WTC11 (cell line): ENCODE measurements around the gene CROCC2. TPM values are rescaled to one million over a fixed set of nuclear protein-coding genes. Genes with fewer than 3 reads are reported as not detected.

ENCODE experiments used
- ATAC-seq: fragments of 200-7000 bp; cut with Tn5 transposase; 2 replicates; pipeline ENCODE4 v1.10.0; 2021; ENCODE audit warnings: mild to moderate bottlenecking, moderate library complexity
- CTCF ChIA-PET: fragments of 300-600 bp; sonication (Branson Sonifier 250); formaldehyde crosslinking; loops from one replicate; lab custom pipeline; 2021; ENCODE audit warnings: antibody characterized with exemption; lab: Charles Lee
- POLR2A ChIA-PET: fragments of 350-600 bp; sonication (Branson Sonifier 250); formaldehyde crosslinking; loops from one replicate; lab custom pipeline; 2021; ENCODE audit warnings: antibody characterized with exemption; lab: Charles Lee
- DNase-seq: peaks from one replicate; pipeline ENCODE4 v3.0.0; 2021; ENCODE audit warnings: low spot score
- H3K27ac Mint-ChIP-seq: 2 replicates; pipeline ENCODE4 v1.8.0; 2021; ENCODE audit warnings: mixed read lengths
- H3K27me3 Mint-ChIP-seq: 2 replicates; pipeline ENCODE4 v1.8.0; 2021; ENCODE audit warnings: low read depth, mild to moderate bottlenecking, moderate library complexity, mixed read lengths
- H3K36me3 Mint-ChIP-seq: 2 replicates; pipeline ENCODE4 v1.8.0; 2021; ENCODE audit warnings: mixed read lengths
- H3K4me1 Mint-ChIP-seq: 2 replicates; pipeline ENCODE4 v1.8.0; 2022; ENCODE audit warnings: mixed read lengths
- H3K4me3 Mint-ChIP-seq: 2 replicates; pipeline ENCODE4 v1.8.0; 2021; ENCODE audit warnings: mild to moderate bottlenecking, moderate library complexity, mixed read lengths
- H3K9me3 Mint-ChIP-seq: 2 replicates; pipeline ENCODE4 v1.8.0; 2021; ENCODE audit warnings: mixed read lengths
- CREB1 ChIP-seq: sonication (generic); formaldehyde crosslinking; IDR thresholded peaks from 2 replicates; pipeline ENCODE4 v1.8.0; 2023; ENCODE audit warnings: mild to moderate bottlenecking, missing genetic modification reagents
- ELF4 ChIP-seq: sonication (generic); formaldehyde crosslinking; IDR thresholded peaks from 2 replicates; pipeline ENCODE4 v1.8.1; 2022; ENCODE audit warnings: low read depth, mild to moderate bottlenecking, moderate library complexity, missing genetic modification reagents
- EMX1 ChIP-seq: fragments of 250-450 bp; sonication (Bioruptor Pico); IDR thresholded peaks from 2 replicates; pipeline ENCODE4 v1.8.0; 2021; ENCODE audit warnings: mild to moderate bottlenecking
- FOXJ3 ChIP-seq: sonication (generic); formaldehyde crosslinking; IDR thresholded peaks from 2 replicates; pipeline ENCODE4 v1.9.0; 2021; ENCODE audit warnings: missing genetic modification reagents, mild to moderate bottlenecking, borderline replicate concordance
- GTF2I ChIP-seq: fragments of 250-450 bp; sonication (Bioruptor Pico); conservative IDR thresholded peaks from 2 replicates; pipeline ENCODE4 v1.4.0; 2021; ENCODE audit warnings: mild to moderate bottlenecking
- JUN ChIP-seq: sonication (generic); formaldehyde crosslinking; IDR thresholded peaks from 2 replicates; pipeline ENCODE4 v1.8.0; 2023; ENCODE audit warnings: mild to moderate bottlenecking, missing genetic modification reagents
- NFE2L1 ChIP-seq: sonication (generic); formaldehyde crosslinking; IDR thresholded peaks from 2 replicates; pipeline ENCODE4 v1.8.1; 2023; ENCODE audit warnings: missing genetic modification reagents
- NR2C2 ChIP-seq: sonication (generic); formaldehyde crosslinking; IDR thresholded peaks from 2 replicates; pipeline ENCODE4 v1.8.0; 2022; ENCODE audit warnings: mild to moderate bottlenecking, missing genetic modification reagents
- PRRX2 ChIP-seq: fragments of 250-450 bp; sonication (Bioruptor Pico); IDR thresholded peaks from 2 replicates; pipeline ENCODE4 v1.8.0; 2021; ENCODE audit warnings: mild to moderate bottlenecking
- SMAD3 ChIP-seq: sonication (generic); formaldehyde crosslinking; IDR thresholded peaks from 2 replicates; pipeline ENCODE4 v1.8.0; 2022; ENCODE audit warnings: missing genetic modification reagents, mild to moderate bottlenecking, borderline replicate concordance
- SOX15 ChIP-seq: fragments of 250-450 bp; sonication (Bioruptor Pico); IDR thresholded peaks from 2 replicates; pipeline ENCODE4 v1.9.0; 2021; ENCODE audit warnings: mild to moderate bottlenecking
- ZNF138 ChIP-seq: sonication (generic); formaldehyde crosslinking; conservative IDR thresholded peaks from 2 replicates; pipeline ENCODE4 v1.8.1; 2022; ENCODE audit warnings: mild to moderate bottlenecking, moderate library complexity, missing genetic modification reagents
- ZNF396 ChIP-seq: fragments of 250-450 bp; sonication (Bioruptor Pico); IDR thresholded peaks from 2 replicates; pipeline ENCODE4 v1.8.0; 2021; ENCODE audit warnings: mild to moderate bottlenecking, moderate library complexity, borderline replicate concordance
- total RNA-seq: library from RNA; stranded (reverse); gene quantifications from 3 replicates; pipeline ENCODE4 v1.2.3, GENCODE V29; 2021
- TF ChIP-seq, protein P1 (sequence below): sonication (generic); formaldehyde crosslinking; IDR thresholded peaks from 2 replicates; pipeline ENCODE4 v1.8.1; 2023; ENCODE audit warnings: mild to moderate bottlenecking, missing genetic modification reagents, borderline replicate concordance
- TF ChIP-seq, protein P2 (sequence below): sonication (generic); formaldehyde crosslinking; IDR thresholded peaks from 2 replicates; pipeline ENCODE4 v1.8.1; 2022; ENCODE audit warnings: missing genetic modification reagents, borderline replicate concordance
- TF ChIP-seq, protein P3 (sequence below): sonication (generic); formaldehyde crosslinking; IDR thresholded peaks from 2 replicates; pipeline ENCODE4 v1.8.1; 2023; ENCODE audit warnings: mild to moderate bottlenecking, moderate library complexity, missing genetic modification reagents
- TF ChIP-seq, protein P4 (sequence below): fragments of 250-450 bp; sonication (Bioruptor Pico); IDR thresholded peaks from 2 replicates; pipeline ENCODE4 v2.1.2; 2022; ENCODE audit warnings: mild to moderate bottlenecking, moderate library complexity
- TF ChIP-seq, protein P5 (sequence below): sonication (generic); formaldehyde crosslinking; IDR thresholded peaks from 2 replicates; pipeline ENCODE4 v1.8.1; 2023; ENCODE audit warnings: mild to moderate bottlenecking, missing genetic modification reagents

The CROCC2 gene
- total RNA-seq, 1 experiment from 2014 or later: not detected

DNA sequence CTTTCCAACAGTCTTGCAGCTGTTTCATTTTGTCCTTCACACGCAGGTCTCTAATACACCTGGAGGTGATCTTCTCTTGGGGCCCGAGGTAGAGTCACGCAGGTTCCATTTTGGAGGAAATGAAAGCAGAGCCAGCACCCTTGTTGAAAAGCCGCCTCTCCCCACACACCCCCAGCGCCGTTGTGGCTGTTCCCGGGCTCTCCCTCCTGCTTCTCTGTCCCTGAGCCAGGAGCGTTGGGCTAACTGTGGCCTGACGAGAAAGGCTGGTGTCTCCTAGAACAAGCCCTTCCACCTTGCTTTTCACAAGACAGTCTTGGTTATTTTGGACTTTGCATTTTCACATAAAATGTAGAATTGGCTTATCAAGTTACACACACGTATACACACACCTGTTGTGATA lies 108.6 kb downstream of the CROCC2 start:
- no peak for ATAC-seq
- H3K27ac Mint-ChIP-seq: no peak overlapping the region
- H3K4me1 Mint-ChIP-seq: peaks cover 6% of the 10 kb centered on the region
- H3K4me3 Mint-ChIP-seq: no peak overlapping the region
- H3K36me3 Mint-ChIP-seq: no peaks in the 10 kb centered on the region
- H3K27me3 Mint-ChIP-seq: no peaks in the 10 kb centered on the region
- ChIA-PET CTCF (no interaction called here), POLR2A (no interaction called here)
- no peak for TF ChIP-seq GTF2I (CRISPR knock-in tag)
- no peak for TF ChIP-seq ZNF138 (CRISPR knock-in tag)
- TF ChIP-seq, protein P1, sequence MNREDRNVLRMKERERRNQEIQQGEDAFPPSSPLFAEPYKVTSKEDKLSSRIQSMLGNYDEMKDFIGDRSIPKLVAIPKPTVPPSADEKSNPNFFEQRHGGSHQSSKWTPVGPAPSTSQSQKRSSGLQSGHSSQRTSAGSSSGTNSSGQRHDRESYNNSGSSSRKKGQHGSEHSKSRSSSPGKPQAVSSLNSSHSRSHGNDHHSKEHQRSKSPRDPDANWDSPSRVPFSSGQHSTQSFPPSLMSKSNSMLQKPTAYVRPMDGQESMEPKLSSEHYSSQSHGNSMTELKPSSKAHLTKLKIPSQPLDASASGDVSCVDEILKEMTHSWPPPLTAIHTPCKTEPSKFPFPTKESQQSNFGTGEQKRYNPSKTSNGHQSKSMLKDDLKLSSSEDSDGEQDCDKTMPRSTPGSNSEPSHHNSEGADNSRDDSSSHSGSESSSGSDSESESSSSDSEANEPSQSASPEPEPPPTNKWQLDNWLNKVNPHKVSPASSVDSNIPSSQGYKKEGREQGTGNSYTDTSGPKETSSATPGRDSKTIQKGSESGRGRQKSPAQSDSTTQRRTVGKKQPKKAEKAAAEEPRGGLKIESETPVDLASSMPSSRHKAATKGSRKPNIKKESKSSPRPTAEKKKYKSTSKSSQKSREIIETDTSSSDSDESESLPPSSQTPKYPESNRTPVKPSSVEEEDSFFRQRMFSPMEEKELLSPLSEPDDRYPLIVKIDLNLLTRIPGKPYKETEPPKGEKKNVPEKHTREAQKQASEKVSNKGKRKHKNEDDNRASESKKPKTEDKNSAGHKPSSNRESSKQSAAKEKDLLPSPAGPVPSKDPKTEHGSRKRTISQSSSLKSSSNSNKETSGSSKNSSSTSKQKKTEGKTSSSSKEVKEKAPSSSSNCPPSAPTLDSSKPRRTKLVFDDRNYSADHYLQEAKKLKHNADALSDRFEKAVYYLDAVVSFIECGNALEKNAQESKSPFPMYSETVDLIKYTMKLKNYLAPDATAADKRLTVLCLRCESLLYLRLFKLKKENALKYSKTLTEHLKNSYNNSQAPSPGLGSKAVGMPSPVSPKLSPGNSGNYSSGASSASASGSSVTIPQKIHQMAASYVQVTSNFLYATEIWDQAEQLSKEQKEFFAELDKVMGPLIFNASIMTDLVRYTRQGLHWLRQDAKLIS: no peak
- TF ChIP-seq, protein P2, sequence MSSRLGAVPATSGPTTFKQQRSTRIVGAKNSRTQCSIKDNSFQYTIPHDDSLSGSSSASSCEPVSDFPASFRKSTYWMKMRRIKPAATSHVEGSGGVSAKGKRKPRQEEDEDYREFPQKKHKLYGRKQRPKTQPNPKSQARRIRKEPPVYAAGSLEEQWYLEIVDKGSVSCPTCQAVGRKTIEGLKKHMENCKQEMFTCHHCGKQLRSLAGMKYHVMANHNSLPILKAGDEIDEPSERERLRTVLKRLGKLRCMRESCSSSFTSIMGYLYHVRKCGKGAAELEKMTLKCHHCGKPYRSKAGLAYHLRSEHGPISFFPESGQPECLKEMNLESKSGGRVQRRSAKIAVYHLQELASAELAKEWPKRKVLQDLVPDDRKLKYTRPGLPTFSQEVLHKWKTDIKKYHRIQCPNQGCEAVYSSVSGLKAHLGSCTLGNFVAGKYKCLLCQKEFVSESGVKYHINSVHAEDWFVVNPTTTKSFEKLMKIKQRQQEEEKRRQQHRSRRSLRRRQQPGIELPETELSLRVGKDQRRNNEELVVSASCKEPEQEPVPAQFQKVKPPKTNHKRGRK (CRISPR knock-in tag): no peak
- TF ChIP-seq JUN (CRISPR knock-in tag): no peak
- TF ChIP-seq, protein P3, sequence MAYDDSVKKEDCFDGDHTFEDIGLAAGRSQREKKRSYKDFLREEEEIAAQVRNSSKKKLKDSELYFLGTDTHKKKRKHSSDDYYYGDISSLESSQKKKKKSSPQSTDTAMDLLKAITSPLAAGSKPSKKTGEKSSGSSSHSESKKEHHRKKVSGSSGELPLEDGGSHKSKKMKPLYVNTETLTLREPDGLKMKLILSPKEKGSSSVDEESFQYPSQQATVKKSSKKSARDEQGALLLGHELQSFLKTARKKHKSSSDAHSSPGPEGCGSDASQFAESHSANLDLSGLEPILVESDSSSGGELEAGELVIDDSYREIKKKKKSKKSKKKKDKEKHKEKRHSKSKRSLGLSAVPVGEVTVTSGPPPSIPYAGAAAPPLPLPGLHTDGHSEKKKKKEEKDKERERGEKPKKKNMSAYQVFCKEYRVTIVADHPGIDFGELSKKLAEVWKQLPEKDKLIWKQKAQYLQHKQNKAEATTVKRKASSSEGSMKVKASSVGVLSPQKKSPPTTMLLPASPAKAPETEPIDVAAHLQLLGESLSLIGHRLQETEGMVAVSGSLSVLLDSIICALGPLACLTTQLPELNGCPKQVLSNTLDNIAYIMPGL: no peak
- no peak for TF ChIP-seq SMAD3
- no peak for TF ChIP-seq ELF4 (CRISPR knock-in tag)
- TF ChIP-seq ZNF396: no peak
- TF ChIP-seq PRRX2: no peak
- TF ChIP-seq NR2C2 (CRISPR knock-in tag): no peak
- TF ChIP-seq CREB1 (CRISPR knock-in tag): no peak
- TF ChIP-seq, protein P4, sequence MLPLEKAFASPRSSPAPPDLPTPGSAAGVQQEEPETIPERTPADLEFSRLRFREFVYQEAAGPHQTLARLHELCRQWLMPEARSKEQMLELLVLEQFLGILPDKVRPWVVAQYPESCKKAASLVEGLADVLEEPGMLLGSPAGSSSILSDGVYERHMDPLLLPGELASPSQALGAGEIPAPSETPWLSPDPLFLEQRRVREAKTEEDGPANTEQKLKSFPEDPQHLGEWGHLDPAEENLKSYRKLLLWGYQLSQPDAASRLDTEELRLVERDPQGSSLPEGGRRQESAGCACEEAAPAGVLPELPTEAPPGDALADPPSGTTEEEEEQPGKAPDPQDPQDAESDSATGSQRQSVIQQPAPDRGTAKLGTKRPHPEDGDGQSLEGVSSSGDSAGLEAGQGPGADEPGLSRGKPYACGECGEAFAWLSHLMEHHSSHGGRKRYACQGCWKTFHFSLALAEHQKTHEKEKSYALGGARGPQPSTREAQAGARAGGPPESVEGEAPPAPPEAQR (CRISPR knock-in tag): no peak
- TF ChIP-seq SOX15 (CRISPR knock-in tag): no peak
- TF ChIP-seq, protein P5, sequence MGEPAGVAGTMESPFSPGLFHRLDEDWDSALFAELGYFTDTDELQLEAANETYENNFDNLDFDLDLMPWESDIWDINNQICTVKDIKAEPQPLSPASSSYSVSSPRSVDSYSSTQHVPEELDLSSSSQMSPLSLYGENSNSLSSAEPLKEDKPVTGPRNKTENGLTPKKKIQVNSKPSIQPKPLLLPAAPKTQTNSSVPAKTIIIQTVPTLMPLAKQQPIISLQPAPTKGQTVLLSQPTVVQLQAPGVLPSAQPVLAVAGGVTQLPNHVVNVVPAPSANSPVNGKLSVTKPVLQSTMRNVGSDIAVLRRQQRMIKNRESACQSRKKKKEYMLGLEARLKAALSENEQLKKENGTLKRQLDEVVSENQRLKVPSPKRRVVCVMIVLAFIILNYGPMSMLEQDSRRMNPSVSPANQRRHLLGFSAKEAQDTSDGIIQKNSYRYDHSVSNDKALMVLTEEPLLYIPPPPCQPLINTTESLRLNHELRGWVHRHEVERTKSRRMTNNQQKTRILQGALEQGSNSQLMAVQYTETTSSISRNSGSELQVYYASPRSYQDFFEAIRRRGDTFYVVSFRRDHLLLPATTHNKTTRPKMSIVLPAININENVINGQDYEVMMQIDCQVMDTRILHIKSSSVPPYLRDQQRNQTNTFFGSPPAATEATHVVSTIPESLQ (CRISPR knock-in tag): no peak
- no peak for TF ChIP-seq NFE2L1 (CRISPR knock-in tag)
- TF ChIP-seq EMX1 (CRISPR knock-in tag): no peak
- no peak for TF ChIP-seq FOXJ3
- no peak for DNase-seq
- H3K9me3 Mint-ChIP-seq: peaks cover 3% of the 10 kb centered on the region; the same call in 1 of the 2 replicates
